ENCODE results near the gene DCX.
"Not testable (repeated sequence)": the region's sequence is repeated elsewhere in the genome, so short reads cannot be mapped to it uniquely, and the experiment has no call there.

The DCX gene

DNA sequence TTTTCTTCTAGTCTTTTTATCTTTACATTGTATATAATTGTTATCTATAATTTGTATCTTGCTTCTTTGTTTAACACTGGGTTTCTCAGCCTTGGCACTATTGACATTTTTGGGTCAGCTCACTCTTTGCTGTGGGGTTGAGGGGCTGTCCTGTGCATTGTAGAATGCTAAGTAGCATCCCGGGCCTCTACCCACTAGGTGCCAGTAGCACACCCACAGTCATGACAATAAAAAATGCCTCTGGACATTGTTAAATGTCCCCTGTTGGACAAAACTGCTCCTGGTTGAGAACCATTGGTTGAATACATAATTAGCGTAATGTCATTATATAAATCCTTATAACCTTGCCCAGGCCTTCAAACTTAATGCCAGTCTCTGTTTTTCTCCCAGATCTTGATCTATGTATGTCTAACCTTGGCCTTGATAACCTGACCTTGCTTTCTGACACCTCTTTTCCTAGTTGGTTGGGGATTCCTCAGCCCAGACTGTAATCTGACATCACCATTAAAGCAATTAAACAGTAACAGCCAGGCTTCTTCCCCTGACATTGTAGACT, 46.1 kb downstream of the DCX start:
- DNase-seq, result no peak

DNA sequence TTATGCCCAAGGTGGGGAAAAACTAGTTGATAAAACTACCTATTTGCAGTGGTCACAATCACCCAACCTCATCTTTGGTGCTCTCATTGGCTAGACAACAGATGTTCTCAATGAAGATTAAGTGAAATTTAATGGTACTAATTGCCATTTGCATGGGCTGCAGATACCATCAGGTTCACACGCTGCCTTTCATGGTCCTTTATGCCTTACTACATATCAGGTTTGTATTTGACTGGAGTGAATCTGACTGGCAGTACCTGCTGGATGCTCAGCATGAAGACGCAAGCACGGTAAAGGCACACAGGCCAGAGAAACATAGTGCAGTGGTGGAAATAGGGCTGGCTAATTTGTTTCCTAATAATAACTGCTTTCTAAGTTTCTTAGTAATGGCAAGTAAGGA, 48.3 kb downstream of the DCX start:
- no peak for DNase-seq

DNA sequence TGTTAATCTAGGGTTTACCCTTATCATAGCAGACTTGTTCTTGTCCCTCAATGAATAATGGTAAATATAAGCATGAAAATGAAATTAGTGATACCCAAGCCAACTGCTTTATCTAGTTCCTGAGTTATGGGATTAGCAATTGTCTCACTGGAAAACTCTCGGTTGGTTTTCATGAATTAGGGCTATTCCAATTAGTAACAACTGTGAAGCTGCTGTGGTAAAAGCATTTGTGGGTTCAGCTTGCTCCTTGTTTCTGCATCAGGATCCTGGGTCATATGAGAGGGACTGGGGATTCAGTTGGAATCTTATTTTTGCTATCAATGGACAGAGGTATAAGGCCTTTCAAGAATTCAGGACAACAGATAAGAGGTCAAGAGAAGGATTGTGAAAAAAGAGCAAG, 50.2 kb downstream of the DCX start:
- no peak for DNase-seq

DNA sequence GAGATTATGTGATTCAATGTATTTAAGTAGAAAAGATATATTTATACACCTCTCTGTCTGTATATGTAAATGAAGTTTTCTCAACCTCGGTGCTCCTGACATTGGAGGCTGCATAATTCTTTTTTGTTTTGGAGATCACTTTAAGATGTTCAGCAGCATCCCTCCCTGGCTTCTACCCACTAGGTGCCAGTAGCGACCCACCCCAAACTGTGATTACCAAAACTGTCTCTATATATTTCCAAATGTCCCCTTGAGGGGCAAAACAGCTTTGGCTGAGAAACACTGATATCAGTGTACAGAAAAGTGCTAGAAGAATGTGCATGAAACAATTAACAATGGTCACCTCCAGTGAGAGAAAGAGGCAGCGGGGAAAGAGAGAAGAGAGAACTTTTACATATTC, 51.2 kb downstream of the DCX start:
- DNase-seq, result no peak

DNA sequence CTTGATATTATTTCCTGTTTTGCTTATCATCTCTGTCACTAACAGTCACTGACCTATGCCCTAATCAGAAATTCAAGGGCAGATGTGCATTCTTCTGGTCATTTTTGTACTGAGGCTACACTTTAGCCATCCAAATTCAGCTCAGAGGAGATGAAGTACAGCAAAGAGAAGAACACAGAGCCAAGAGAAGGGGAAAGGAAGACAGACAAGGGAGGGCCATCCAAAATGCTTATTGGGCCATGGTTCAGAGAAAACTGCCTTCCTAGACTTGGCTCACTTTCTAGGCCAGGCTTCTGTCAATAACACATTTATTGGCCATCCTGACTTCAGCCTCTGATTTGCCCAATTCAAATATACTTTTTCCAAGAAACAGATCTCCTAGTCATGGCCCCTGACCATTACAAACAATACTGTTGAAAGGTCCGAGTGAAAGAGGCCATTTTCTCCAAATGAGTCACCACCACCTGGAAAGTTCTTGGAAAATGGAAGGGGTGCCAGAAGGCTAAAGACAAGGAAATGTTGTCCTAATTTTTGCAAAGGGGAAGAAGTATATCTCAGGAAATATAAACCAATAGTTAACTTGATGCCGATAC, 56.4 kb downstream of the DCX start:
- no peak for DNase-seq

DNA sequence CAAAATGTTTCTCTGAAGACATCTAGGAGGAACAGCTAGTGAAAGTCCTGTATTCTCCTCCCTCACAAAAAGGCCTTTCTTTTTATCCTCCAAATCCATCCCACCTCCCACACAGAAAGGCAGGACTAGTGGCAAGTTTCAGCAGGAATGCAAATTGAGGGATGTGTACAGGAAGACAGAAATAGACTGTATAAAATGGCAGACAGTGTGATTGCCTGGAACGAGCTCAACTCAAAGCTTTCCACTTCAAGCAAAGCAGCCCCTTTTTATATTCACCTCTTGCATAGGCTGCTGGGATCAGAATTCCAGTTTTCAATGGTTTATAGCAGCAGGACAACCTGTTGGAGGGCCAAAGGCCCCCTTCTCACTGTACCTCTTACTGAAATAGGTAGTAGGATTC, 57.5 kb downstream of the DCX start:
- no peak for DNase-seq

DNA sequence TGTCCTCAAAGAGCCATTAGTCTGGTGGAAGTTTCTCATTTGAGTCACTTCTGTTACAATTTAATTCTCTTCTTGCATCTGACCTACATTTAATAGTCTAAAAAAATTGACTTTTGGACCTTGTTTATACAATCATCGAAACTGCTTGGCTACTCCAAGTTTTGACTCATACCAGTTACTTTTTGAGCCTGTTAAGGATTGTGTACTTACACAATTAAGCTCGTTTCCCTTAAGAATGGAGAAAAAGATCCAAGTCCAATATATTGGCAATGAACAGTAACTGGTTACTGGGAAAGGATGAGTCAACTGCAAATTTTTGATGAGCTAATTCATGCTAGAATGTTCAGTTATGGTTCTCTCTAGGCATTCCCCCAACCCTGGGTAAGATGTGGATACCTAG, 58.2 kb downstream of the DCX start:
- no peak for DNase-seq

DNA sequence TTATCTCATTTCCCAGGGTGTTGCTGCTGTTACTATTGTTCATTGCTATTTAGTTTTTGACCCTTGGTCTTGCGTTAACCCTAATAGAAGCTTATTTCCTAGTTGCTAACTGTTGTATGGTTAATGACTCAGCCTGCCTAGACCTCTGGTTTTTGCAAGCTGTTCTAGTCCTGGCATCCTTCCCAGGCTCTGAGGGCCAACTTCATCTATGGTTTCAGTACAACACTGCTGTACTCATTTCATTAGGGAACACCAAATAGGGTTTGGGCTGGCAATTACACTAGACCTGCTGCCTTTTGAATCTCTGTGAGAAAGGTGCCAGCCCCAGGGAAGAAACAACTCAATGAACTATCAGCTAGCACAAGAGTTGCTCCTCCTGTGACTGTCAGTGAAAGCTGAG, 59.6 kb downstream of the DCX start:
- DNase-seq, result no peak

DNA sequence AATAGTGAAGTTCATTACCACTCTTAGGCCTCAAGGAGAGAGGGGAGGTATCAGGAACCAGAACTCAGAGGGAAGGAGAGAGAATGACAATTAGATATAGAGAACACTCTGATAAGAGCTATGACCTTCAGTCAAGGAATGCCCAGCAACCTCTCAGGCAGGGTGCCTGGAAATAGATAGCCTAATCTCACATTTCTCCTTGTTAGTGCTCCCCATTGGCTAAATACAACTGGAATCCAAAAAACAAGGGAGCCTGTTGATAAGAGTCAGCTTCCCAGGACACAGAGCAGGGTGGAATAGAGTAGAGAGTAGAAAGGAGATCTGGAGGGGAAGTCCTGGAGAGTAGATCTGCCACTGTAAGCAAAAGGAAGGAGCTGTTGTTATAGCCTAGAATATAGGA, 62.1 kb downstream of the DCX start:
- DNase-seq, result no peak

DNA sequence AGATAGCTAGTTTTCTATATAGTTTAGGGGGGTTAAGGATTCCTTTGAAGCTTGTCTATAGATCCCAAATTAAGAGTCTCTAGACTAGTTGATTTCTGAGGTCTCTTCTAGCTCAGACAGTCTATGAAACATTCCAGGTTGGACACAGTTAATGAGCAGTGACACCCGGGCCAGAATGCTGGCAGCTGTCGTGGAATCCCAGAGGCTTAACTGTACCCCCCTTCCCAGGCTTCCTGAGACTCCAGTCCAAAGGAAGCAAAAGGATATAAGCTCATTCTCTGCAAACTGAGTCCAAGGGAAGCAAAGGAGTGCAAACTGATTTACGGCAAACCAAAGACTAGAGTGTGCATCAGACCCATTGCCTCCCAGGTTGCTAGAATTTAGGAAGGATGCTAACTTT, 62.9 kb downstream of the DCX start:
- no peak for DNase-seq

DNA sequence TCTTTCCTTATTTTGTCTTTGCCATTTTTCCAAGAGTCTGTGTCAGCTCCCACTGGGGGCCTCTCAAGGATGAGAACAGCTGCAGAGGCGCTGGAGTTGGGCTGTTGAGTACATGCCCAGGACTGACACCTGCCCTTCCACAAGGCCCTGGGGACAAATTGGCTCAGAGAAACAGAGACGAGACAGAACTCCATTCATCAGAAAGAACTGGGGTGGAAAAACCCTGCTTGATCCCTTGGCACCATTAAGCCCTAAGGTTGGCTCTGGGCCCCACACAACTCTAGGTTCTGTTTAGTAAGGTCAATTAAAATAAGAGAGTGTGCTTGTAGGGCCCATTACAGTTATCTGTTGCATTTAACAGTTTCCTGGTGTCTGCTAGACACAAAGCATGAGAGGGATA, 63.6 kb downstream of the DCX start:
- DNase-seq, result no peak

DNA sequence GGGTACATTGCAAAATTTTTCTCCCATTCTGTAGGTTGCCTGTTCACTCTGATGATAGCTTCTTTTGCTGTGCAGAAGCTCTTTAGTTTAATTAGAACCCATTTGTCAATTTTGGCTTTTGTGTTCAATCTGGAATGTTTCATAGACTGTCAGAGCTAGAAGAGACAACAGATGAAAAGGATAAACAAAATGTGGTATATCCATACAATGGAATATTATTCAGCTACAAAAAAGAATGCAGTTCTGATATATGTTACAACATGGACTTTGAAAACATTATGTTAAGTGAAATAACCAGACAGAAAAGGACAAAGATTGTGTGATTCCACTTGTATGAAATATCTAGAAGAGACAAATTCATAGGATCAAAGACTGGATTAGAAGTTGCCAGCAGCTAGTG, 65.8 kb downstream of the DCX start:
- not testable (repeated sequence) for DNase-seq

DNA sequence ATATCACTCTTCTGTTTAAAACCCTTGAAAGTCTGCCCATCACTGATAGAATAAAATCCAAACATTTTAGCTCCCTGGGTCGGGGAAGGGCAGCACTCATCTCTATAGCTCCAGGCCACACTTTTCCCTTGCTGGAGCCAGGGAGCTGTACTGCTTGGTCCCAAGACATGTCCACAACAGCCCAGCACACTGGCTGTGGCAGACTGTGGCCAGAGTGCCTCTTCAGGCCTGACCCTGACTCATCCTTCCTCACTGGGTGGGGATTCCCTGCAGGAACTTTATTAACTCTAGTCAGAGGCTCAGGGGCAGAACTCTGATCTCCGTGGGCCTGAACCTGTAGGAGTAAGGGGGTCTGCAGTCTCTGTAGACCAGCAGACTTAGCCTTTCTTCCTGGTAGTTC, 71.9 kb downstream of the DCX start:
- no peak for DNase-seq

DNA sequence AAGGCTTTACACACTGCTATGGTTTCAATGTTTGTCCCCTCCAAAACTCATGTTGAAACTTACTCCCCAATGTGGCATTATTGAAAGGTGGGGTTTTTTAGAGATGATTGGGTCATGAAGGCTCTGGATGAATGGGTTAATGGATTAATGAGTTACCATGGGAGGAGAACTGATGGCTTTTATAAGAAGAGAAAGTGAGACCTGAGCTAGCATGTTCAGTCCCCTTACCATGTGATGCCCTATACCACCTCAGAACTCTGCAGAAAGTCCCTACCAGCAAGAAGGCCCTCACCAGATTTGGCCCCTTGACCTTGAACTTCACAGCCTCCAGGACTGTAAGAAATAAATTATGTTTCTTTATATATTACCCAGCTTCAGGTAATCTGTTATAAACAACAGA, 72.8 kb downstream of the DCX start:
- no peak for DNase-seq

DNA sequence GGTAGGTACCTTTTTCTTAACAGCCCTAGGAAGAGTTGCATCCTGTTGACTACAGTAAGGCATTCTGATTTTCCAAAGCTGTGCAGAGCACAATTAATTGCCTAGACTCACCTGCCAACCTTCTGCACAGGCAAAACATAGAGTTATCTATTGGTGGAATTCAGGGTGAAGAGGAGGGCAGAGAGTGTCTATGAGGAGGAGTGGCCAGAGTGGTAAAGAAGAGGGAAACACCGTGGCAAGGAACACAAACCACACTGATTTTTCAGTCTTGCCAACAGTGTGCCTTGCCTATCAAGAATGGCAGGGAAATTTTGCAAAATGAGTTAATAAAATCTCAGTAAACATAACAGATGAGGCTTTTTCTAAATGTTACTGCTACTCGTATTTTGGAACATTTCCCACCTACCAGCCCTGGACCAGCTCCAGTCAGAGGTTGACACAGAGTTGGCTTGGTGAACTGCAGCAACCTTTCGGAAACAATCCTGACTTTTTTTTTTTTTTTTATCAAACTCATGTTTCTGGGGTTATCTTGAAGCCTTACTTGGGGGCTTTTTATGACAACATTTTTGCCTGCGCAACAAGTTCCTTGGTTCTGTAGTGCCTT, 73.8 kb downstream of the DCX start:
- DNase-seq, result no peak

DNA sequence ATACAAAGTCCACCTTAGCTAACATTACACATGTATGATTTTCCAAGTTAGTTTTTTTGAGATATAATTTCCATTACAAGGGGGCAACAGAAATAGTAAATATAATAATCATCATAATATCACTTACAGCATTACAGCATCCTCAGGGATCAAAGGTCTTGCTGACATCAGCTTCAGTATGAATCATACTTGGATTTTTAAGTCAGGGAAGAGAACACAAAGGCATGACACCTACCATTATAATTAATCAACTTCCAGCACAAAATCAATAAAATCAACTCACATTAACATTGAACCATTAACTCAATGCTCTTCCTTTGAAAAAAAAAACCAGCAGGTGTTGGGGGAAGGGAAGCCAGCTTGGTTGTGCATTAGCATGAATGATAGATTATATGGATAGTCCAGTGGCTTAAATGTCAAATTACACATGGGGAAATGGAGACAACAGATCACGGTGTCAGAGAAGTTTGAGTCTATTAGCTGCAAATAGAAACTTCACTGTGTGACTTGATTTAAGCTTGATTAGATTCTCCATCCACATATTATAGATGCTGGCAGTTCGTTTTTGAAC, 74.8 kb downstream of the DCX start:
- no peak for DNase-seq

DNA sequence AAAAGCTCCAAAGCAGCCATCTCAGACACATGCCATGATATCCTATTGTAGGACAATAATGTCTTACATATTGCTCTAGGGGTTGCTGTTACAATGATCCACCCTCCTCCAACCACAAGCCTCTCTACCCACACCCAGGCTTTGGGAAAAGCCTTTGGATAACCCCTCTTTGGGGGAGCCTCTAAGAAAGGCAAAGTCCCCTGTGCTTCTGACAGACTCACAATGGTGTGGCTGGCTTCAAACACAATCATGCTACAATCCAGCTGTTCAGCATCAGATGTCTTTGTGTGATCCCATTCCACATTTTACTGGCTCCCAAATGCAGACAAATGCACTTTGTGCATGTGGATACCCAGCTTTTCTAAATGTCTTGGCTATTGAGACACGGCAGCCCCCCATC, 75.9 kb downstream of the DCX start:
- DNase-seq, result no peak

DNA sequence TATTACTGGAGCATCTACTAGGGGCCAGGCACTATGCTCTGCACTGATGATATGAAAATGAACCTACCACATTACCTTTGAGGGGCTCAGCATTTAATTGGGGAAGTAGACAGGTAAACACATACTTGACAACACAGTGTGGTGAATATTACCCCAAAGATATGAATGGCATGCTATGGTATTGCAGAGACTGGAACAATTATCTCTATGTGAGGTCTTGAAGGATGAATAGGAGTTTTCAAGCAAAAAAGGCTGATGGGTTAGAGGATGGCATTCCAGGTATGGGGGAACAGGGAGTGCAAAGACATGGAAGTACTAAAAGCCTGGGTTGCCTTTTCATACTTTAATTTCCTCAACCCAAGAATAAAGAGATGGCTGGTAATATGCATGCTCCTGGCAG, 82.6 kb downstream of the DCX start:
- DNase-seq, result no peak

DNA sequence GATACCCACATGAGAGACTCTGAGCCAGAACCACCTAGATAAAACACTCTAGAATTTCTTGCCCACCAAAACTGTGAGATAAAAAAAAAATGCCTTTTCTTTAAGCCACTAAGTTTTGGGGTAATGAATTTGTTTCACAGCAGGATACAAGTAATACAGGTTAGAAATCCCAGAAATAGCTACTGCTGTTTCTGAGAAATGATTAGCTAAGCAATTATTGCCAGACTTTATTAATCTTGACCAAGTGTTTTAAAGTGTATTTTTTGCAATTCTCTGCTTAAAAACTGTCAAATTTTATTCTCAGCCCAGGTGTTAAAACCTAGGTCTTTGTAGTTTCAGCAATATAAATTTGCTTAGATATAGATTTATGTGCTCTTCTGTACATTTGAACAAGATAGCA, 83.1 kb downstream of the DCX start:
- DNase-seq, result no peak

DNA sequence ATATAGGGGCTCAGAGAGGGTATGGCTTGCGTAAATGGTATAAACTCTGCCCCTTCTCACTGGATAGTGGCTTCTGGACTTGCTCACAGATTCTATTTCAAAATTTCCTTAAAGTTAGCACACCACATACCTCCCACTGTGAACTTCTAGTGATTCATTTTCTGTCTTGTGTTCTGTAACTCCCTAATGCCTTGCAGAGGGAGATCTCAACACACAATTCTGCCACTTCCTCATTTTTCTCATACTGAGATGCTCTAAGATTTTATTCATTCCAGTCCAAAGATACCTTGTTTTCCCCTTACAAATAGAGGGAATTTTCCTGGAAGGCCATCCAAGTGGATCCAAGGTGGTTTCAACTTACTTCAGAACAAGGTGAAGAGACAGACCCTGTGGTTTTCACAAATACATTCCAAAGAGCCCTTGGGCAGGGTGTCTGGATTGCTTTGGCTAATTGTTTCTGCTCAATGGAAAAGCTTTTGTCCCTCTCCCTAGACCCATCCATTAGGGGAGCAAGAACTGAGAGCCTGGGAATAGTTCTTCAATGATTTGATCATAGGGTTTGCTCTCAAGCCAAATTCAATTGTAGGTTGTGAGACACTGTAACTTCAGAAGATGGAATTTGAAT, 89.6 kb downstream of the DCX start:
- DNase-seq, result no peak

DNA sequence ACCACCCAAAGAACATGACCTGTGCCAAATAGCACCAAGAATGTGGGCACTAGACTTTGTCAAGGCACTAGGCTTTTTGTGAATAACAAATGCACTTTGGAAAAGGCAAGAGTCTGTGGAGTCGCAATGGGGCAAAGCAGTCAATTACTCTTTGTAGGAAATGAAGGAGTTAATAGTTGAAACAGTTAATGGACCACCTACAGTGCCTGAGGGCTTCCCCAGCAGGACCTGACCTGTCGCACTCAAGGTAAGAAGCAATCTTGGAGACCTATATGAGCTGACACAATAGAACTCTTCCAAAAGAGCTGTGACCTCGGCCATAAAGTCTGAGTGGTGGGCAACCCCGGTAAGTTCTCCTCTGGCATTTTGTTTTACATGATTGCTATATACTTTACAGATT, 92.5 kb downstream of the DCX start:
- no peak for DNase-seq

DNA sequence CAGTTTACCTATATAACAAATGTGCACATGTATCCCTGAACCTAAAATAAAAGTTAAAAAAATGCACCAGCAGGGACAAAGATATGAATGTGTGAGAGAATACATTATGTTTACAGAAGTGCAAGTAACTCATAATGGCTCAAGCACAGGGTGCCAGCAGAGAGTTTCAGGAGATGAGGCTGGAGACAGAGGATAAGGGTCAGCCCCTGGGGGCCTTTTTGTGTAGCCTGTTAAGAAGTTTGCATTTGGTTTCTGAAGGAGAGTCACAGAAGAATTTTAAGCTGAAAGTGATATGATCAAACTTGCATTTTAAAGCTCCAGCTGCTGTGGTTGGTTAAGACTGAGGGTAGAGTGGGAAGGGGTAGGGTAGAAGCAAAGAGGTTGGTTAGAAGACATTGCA, 93.1 kb downstream of the DCX start:
- no peak for DNase-seq

DNA sequence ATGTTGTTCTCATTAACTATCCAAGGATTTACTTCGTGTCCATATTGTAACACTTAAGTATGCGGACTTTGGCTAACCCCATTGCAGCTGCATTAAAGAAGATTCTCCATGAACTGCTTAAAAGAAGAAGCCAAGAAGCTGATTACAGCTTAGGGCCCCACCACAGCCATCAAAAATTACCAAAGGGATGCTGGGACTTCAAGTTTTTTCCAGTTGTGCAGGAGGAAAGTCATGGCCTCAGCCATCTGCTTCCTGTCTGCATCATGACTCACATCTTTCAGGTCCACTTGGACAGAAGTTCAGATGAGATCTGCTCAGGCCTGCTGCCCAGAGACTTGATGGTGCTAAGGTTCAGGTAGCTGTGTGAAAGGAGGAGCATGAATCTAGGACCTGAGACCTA, 102.9 kb downstream of the DCX start:
- no peak for DNase-seq

DNA sequence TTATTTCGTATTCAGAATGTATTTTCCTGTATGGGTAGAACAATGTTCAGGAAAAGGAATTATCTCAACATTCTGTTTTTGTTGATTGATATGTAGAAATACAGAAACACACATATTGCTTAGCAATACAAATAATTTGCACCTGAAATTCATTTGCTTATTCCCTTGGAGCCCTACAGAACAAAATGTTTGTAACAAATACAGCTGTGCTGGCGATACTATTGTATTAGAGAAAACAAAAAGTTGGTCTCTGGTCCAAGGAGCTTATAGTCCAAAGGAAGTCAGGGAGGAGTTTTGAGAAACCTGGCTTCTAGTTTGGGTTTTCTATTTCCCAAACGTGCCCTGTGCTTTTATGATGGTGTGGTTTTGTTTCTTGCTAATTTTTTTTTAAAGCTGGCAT, 104.0 kb downstream of the DCX start:
- DNase-seq, result no peak

Data from NCI-H1048 (cell line).